NK-92 (cell line): ENCODE results near the gene HORMAD2.
"Not testable (repeated sequence)": the region's sequence is repeated elsewhere in the genome, so short reads cannot be mapped to it uniquely, and the experiment has no call there.

Experiments
- DNase-seq: peaks from one replicate; lab custom pipeline; 2025; ENCODE audit not compliant: unreplicated experiment; lab: John Stamatoyannopoulos, UW

The HORMAD2 gene

GRCh38 chr22:30056015-30056414 is 24.2 kb upstream of the HORMAD2 start:
- DNase-seq, result no peak

GRCh38 chr22:30057375-30057774 is 22.9 kb upstream of the HORMAD2 start:
- no peak for DNase-seq

- DNase-seq, result not testable (repeated sequence)
Measured at GRCh38 chr22:30059346-30060020, 20.8 kb upstream of the HORMAD2 start.

GRCh38 chr22:30061094-30061493 is 19.2 kb upstream of the HORMAD2 start:
- DNase-seq, result not testable (repeated sequence)

- DNase-seq, result no peak
Measured at GRCh38 chr22:30062259-30062658, 18.0 kb upstream of the HORMAD2 start.

GRCh38 chr22:30062950-30063349 is 17.3 kb upstream of the HORMAD2 start:
- DNase-seq, result no peak

GRCh38 chr22:30064172-30064571 is 16.1 kb upstream of the HORMAD2 start:
- no peak for DNase-seq

- no peak for DNase-seq
Measured at GRCh38 chr22:30073743-30074142, 6.5 kb upstream of the HORMAD2 start.

GRCh38 chr22:30074147-30074546 is 6.1 kb upstream of the HORMAD2 start:
- no peak for DNase-seq

GRCh38 chr22:30074994-30075393 is 5.3 kb upstream of the HORMAD2 start:
- DNase-seq, result no peak

GRCh38 chr22:30077279-30077880 is 2.9 kb upstream of the HORMAD2 start:
- no peak for DNase-seq

GRCh38 chr22:30078320-30079311 is 1.6 kb upstream of the HORMAD2 start:
- no peak for DNase-seq

- no peak for DNase-seq
Measured at GRCh38 chr22:30080805-30081204, 541 bp downstream of the HORMAD2 start.

- no peak for DNase-seq
Measured at GRCh38 chr22:30086496-30086895, 6.2 kb downstream of the HORMAD2 start.

GRCh38 chr22:30087037-30087436 is 6.8 kb downstream of the HORMAD2 start:
- not testable (repeated sequence) for DNase-seq

GRCh38 chr22:30087611-30088010 is 7.3 kb downstream of the HORMAD2 start:
- DNase-seq, result no peak

GRCh38 chr22:30088468-30088867 is 8.2 kb downstream of the HORMAD2 start:
- no peak for DNase-seq

GRCh38 chr22:30089655-30089974 is 9.4 kb downstream of the HORMAD2 start:
- no peak for DNase-seq

GRCh38 chr22:30092686-30093085 is 12.4 kb downstream of the HORMAD2 start:
- no peak for DNase-seq

- no peak for DNase-seq
Measured at GRCh38 chr22:30094804-30095203, 14.5 kb downstream of the HORMAD2 start.

- DNase-seq, result no peak
Measured at GRCh38 chr22:30097861-30098260, 17.6 kb downstream of the HORMAD2 start.

GRCh38 chr22:30100770-30101169 is 20.5 kb downstream of the HORMAD2 start:
- DNase-seq, result not testable (repeated sequence)
